ENCODE results near the gene DLEU7. TPM values are rescaled to one million over a fixed set of nuclear protein-coding genes. Genes with fewer than 3 reads are reported as not detected.

DLEU7 gene
- total and polyA plus RNA-seq, 2 of the 8 experiments (the other 6 are each of a cell fraction or from before 2014, with no cell fraction given), result 4.9 to 5.2 TPM

GRCh38 chr13:50838701-50839100, 4.8 kb downstream of the DLEU7 start:
- no peaks in the 10 kb centered on the region for H3K9me3 ChIP-seq (ENCODE audit: insufficient read depth in 2 of 2, low read depth in 1 of 2, low read length in 1 of 2)
- no peak for FAIRE-seq
- DNase-seq (ENCODE audit: low read depth in 1 of 2, low spot score in 2 of 2), result no peak
- no peak overlapping the region for H2AK5ac ChIP-seq (ENCODE audit: low read depth, low read length)
- ChIA-PET POLR2A (ENCODE audit: partially characterized antibody) (interaction anchor here (0.9 to 1.2 kb wide), 2 partner anchors 10 to 16 kb away, joined by 3 read pairs; no protein-coding TSS in a partner anchor), CTCF (ENCODE audit: partially characterized antibody) (interaction anchor here (0.5 to 0.8 kb wide), 2 partner anchors 230 to 862 kb away, joined by 3 to 5 read pairs; no protein-coding TSS in a partner anchor)
- H3K79me1 ChIP-seq (ENCODE audit: low read depth, low read length), result peaks cover 3% of the 10 kb centered on the region; the same call in 1 of the 2 replicates
- H3K9ac ChIP-seq (replicated peaks in 1 of 4; ENCODE audit: extremely low read depth in 1 of 4, low read depth in 3 of 4, low read length in 3 of 4), result no peak overlapping the region
- no peak overlapping the region for H2BK120ac ChIP-seq (replicated peaks; ENCODE audit: low read depth, low read length)
- H4K8ac ChIP-seq (ENCODE audit: extremely low read depth, insufficient read depth, low read length), result no peak overlapping the region
- H3K36me3 ChIP-seq (ENCODE audit: control insufficient read depth in 2 of 4, insufficient read depth in 4 of 4, low read length in 3 of 4), result peaks cover 0 to 5% (median 0%) of the 10 kb centered on the region in 4 experiments; a peak in 2 of 8 replicates
- H4K20me1 ChIP-seq (replicated peaks in 1 of 2; ENCODE audit: control insufficient read depth in 1 of 2, insufficient read depth in 2 of 2, low read length in 2 of 2), result no peaks in the 10 kb centered on the region
- H3K23me2 ChIP-seq (ENCODE audit: low read depth, low read length), result peaks cover 7% of the 10 kb centered on the region; the same call in 1 of the 2 replicates
- no peak overlapping the region for H2BK15ac ChIP-seq (ENCODE audit: low read length)
- H2BK5ac ChIP-seq (ENCODE audit: low read depth, low read length), result no peak overlapping the region
- no peak overlapping the region for H3K4me3 ChIP-seq (ENCODE audit: extremely low read depth in 1 of 4, insufficient read depth in 2 of 4, low read depth in 3 of 4, low read length in 4 of 4)
- peaks cover 0 to 13% (median 6%) of the 10 kb centered on the region in 4 experiments; a peak in 4 of 7 replicates for H3K27me3 ChIP-seq (replicated peaks in 1 of 4; ENCODE audit: control insufficient read depth in 3 of 4, extremely low read depth in 1 of 4, insufficient read depth in 3 of 4, low read length in 3 of 4)
- no peak overlapping the region for H4K5ac ChIP-seq (ENCODE audit: insufficient read length, low read depth, low read length)
- H3K23ac ChIP-seq (ENCODE audit: insufficient read length), result no peak overlapping the region
- no peak overlapping the region for H4K91ac ChIP-seq (replicated peaks; ENCODE audit: insufficient read length, low read length)
- 95% methylated on average over 8 of the region's 8 CpGs; no CpG with 5 or more reads in 1 of the 2 experiments for WGBS, 2 experiments (ENCODE audit: extremely low coverage in 1 of 2, insufficient coverage in 1 of 2, insufficient read length in 1 of 2, insufficient replicate concordance in 2 of 2, low coverage in 1 of 2, low lambda C conversion rate in 2 of 2, missing lambda C conversion rate in 1 of 2)
- no peak overlapping the region for H2BK12ac ChIP-seq (ENCODE audit: low read depth, low read length)
- TF ChIP-seq POLR2AphosphoS5 (IDR thresholded peaks at IDR 0.05; ENCODE audit: low read depth, low read length), result no peak
- TF ChIP-seq ATF2 (IDR thresholded peaks at IDR 0.05; ENCODE audit: low read length), result no peak
- peaks cover 2 to 10% (median 5%) of the 10 kb centered on the region in 4 experiments; a peak in 6 of 7 replicates for H3K4me1 ChIP-seq (replicated peaks in 1 of 4; ENCODE audit: control insufficient read depth in 3 of 4, insufficient read depth in 4 of 4, low read length in 3 of 4)
- no peak overlapping the region for H3K56ac ChIP-seq (replicated peaks; ENCODE audit: insufficient read length, low read depth, low read length)
- no peak overlapping the region for H3K14ac ChIP-seq (ENCODE audit: insufficient read length)
- no peak overlapping the region for H3K27ac ChIP-seq (ENCODE audit: low read depth, low read length)
- no peak overlapping the region for H3K4me2 ChIP-seq (ENCODE audit: insufficient read depth in 1 of 2, low read depth in 2 of 2, low read length in 2 of 2)
- no peaks in the 10 kb centered on the region; a peak in 1 of 4 replicates for H3K79me2 ChIP-seq (ENCODE audit: control insufficient read depth in 1 of 2, insufficient read depth in 2 of 2, low read length in 2 of 2)
- no peak overlapping the region for H3K18ac ChIP-seq (ENCODE audit: extremely low read depth, low read length)
- no peak overlapping the region for H3K4ac ChIP-seq (replicated peaks; ENCODE audit: insufficient read length, low read depth, low read length)
- H2BK20ac ChIP-seq (ENCODE audit: low read length), result no peak overlapping the region
- no peak overlapping the region for H2AFZ ChIP-seq (ENCODE audit: low read length)

All from H1 (cell line).